ENCODE data around the gene CRYBB1. TPM values are rescaled to one million over a fixed set of nuclear protein-coding genes. Genes with fewer than 3 reads are reported as not detected.

CRYBB1 gene
- polyA plus RNA-seq, 1 of the 3 experiments (the other 2 are of a cell fraction), result 0.05 TPM

- 71% methylated on average over 10 of the region's 10 CpGs for WGBS (ENCODE audit: low lambda C conversion rate)
- Histone ChIP-seq H3K27me3 (ENCODE audit: insufficient read depth) (peaks cover 34% of the 10 kb centered on the region), H3K79me2 (ENCODE audit: insufficient read depth) (no peaks in the 10 kb centered on the region), H3K4me2 (no peak overlapping the region), H3K9me2 (no peaks in the 10 kb centered on the region), H3F3A (replicated peaks; ENCODE audit: insufficient read depth) (no peaks in the 10 kb centered on the region), H3K27ac (ENCODE audit: low read depth in 2 of 2, low read length in 1 of 2) (no peak overlapping the region), H3K9me3 (no peaks in the 10 kb centered on the region), H3K9ac (no peak overlapping the region), H3K36me3 (replicated peaks in 1 of 2; ENCODE audit: control insufficient read depth in 1 of 2, insufficient read depth in 2 of 2, low read length in 1 of 2) (no peaks in the 10 kb centered on the region), H3K4me3 (ENCODE audit: low read depth in 2 of 2, low read length in 1 of 2) (no peak overlapping the region), H4K20me1 (ENCODE audit: insufficient read depth) (no peaks in the 10 kb centered on the region), H3K4me1 (ENCODE audit: control insufficient read depth in 1 of 2, insufficient read depth in 2 of 2, low read depth in 1 of 2, low read length in 1 of 2) (peaks cover 0 to 17% of the 10 kb centered on the region in 2 experiments; a peak in 1 of 4 replicates), H2AFZ (ENCODE audit: low read depth) (no peak overlapping the region)
- TF ChIP-seq FOXJ3 (CRISPR knock-in tag; IDR thresholded peaks at IDR 0.05) (no peak), GABPA (IDR thresholded peaks at IDR 0.05; ENCODE audit: low read depth) (no peak), TCF12 (IDR thresholded peaks at IDR 0.05) (no peak), SIN3A (IDR thresholded peaks at IDR 0.05; ENCODE audit: borderline replicate concordance, low read depth, low read length) (no peak), MEF2A (IDR thresholded peaks at IDR 0.05; ENCODE audit: borderline replicate concordance, low read depth) (no peak), SMC3 (IDR thresholded peaks at IDR 0.05; ENCODE audit: low read depth, low read length) (no peak), EZH2phosphoT487 (IDR thresholded peaks at IDR 0.05; ENCODE audit: borderline replicate concordance, low read depth) (no peak)
- TF ChIP-seq, protein P1, sequence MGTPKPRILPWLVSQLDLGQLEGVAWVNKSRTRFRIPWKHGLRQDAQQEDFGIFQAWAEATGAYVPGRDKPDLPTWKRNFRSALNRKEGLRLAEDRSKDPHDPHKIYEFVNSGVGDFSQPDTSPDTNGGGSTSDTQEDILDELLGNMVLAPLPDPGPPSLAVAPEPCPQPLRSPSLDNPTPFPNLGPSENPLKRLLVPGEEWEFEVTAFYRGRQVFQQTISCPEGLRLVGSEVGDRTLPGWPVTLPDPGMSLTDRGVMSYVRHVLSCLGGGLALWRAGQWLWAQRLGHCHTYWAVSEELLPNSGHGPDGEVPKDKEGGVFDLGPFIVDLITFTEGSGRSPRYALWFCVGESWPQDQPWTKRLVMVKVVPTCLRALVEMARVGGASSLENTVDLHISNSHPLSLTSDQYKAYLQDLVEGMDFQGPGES (IDR thresholded peaks at IDR 0.05; ENCODE audit: low read depth, low read length), result no peak
- TF ChIP-seq, protein P2, sequence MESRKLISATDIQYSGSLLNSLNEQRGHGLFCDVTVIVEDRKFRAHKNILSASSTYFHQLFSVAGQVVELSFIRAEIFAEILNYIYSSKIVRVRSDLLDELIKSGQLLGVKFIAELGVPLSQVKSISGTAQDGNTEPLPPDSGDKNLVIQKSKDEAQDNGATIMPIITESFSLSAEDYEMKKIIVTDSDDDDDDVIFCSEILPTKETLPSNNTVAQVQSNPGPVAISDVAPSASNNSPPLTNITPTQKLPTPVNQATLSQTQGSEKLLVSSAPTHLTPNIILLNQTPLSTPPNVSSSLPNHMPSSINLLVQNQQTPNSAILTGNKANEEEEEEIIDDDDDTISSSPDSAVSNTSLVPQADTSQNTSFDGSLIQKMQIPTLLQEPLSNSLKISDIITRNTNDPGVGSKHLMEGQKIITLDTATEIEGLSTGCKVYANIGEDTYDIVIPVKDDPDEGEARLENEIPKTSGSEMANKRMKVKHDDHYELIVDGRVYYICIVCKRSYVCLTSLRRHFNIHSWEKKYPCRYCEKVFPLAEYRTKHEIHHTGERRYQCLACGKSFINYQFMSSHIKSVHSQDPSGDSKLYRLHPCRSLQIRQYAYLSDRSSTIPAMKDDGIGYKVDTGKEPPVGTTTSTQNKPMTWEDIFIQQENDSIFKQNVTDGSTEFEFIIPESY (IDR thresholded peaks at IDR 0.05; ENCODE audit: borderline replicate concordance, low read depth), result no peak
- TF ChIP-seq, protein P3, sequence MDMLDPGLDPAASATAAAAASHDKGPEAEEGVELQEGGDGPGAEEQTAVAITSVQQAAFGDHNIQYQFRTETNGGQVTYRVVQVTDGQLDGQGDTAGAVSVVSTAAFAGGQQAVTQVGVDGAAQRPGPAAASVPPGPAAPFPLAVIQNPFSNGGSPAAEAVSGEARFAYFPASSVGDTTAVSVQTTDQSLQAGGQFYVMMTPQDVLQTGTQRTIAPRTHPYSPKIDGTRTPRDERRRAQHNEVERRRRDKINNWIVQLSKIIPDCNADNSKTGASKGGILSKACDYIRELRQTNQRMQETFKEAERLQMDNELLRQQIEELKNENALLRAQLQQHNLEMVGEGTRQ (IDR thresholded peaks at IDR 0.05; ENCODE audit: borderline replicate concordance, low read depth, low read length), result no peak
- POLR2A ChIA-PET, result no interaction called here
- DNase-seq, result no peak
- CTCF ChIA-PET, result no interaction called here
Measured at GRCh38 chr22:26651815-26652214, 34.0 kb upstream of the CRYBB1 start.

DNA sequence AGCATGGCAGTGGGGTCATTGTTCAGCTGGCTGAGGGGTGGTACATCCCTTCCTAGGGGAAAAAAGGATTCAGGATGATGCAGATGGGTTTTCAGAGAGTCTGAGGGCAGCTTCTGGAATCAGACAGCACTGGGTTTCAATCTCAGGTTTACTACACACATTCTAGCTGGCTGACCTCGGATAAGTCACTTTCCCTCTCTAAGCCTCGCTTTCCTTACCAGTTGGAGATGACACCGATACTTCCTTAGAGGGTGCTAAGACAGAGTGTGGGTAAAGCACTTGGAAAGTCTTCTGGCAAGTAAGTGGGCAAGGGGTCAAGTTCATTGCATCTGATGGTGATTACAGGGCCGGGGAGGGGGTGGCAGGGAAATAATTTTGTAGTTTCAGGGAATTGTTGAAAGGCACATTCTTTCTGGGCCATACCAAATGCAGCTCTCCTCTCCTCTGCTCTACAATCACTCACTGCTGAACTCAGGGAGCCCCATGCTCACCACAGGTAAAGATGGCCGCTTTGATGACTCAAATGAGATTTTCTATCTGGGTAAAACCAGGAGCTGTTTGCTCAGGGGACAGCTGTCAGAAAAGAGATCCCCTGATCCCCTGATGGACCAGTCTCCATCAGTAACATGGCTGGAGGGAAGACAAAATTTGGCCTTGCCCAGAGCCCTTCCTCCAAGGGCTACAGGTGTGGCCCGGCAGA, 33.0 kb upstream of the CRYBB1 start:
- no peak overlapping the region for H3K4me2 ChIP-seq
- H3K4me3 ChIP-seq (ENCODE audit: low read depth in 2 of 2, low read length in 1 of 2), result no peak overlapping the region
- H3K27me3 ChIP-seq (ENCODE audit: insufficient read depth), result peaks cover 34% of the 10 kb centered on the region

More for the DNA sequence above, 33.0 kb upstream of the CRYBB1 start:
- no peaks in the 10 kb centered on the region for H3K36me3 ChIP-seq (replicated peaks in 1 of 2; ENCODE audit: control insufficient read depth in 1 of 2, insufficient read depth in 2 of 2, low read length in 1 of 2)
- no peak for DNase-seq
- no peak overlapping the region for H3K27ac ChIP-seq (ENCODE audit: low read depth in 2 of 2, low read length in 1 of 2)
- TF ChIP-seq MXI1 (IDR thresholded peaks at IDR 0.05; ENCODE audit: low read depth, low read length) (no peak), MAX (IDR thresholded peaks at IDR 0.05; ENCODE audit: low read depth) (no peak), FOXJ3 (CRISPR knock-in tag; IDR thresholded peaks at IDR 0.05) (no peak)
- no peak overlapping the region for H2AFZ ChIP-seq (ENCODE audit: low read depth)
- H3K79me2 ChIP-seq (ENCODE audit: insufficient read depth), result no peaks in the 10 kb centered on the region
- ChIA-PET CTCF (interaction anchor here (0.8 to 1.2 kb wide), 4 partner anchors 15 to 29 kb away, joined by 3 to 4 read pairs (median 3); no protein-coding TSS in a partner anchor), POLR2A (interaction anchor here (0.5 kb wide), 1 partner anchor 127 kb away, joined by 3 read pairs; no protein-coding TSS in a partner anchor)
- no peaks in the 10 kb centered on the region for H3K9me2 ChIP-seq
- H3F3A ChIP-seq (replicated peaks; ENCODE audit: insufficient read depth), result no peaks in the 10 kb centered on the region
- H4K20me1 ChIP-seq (ENCODE audit: insufficient read depth), result no peaks in the 10 kb centered on the region
- WGBS (ENCODE audit: low lambda C conversion rate), result 49% methylated on average over 5 of the region's 6 CpGs
- no peak overlapping the region for H3K9ac ChIP-seq
- no peaks in the 10 kb centered on the region for H3K9me3 ChIP-seq
- peaks cover 5 to 26% of the 10 kb centered on the region in 2 experiments; a peak in 3 of 4 replicates for H3K4me1 ChIP-seq (ENCODE audit: control insufficient read depth in 1 of 2, insufficient read depth in 2 of 2, low read depth in 1 of 2, low read length in 1 of 2)
